PC-9 (cell line): ENCODE data around the gene FLT4. TPM values are rescaled to one million over a fixed set of nuclear protein-coding genes. Genes with fewer than 3 reads are reported as not detected.

Experiments used
- BruUV-seq: library from RNA; stranded (reverse); fragments of 400-500 nt; replicated peaks from 2 replicates; lab custom pipeline; 2021; lab: Mats Ljungman, UMichigan
- CTCF ChIA-PET: fragments of 300-600 bp; sonication (Branson Sonifier 250); formaldehyde crosslinking; loops from one replicate; lab custom pipeline; 2022; ENCODE audit warnings: antibody characterized with exemption; lab: Charles Lee
- POLR2A ChIA-PET: fragments of 300-600 bp; sonication (Branson Sonifier 250); formaldehyde crosslinking; loops from one replicate; lab custom pipeline; 2022; ENCODE audit warnings: antibody characterized with exemption; ENCODE audit not compliant: unreplicated experiment; lab: Charles Lee
- DNase-seq, 2 experiments: peaks; one replicate each; pipeline versions ENCODE4 v3.0.0 to v3.0.0-alpha.2; 2015 to 2022; ENCODE audit warnings: mixed read lengths in 1 of 2
- H2AFZ ChIP-seq: fragments of 200-600 bp; sonication (generic); 2 replicates; pipeline ENCODE4 v1.8.1; 2017; ENCODE audit warnings: antibody characterized with exemption
- H3F3A ChIP-seq: fragments of 200-600 bp; sonication (generic); 2 replicates; pipeline ENCODE4 v1.8.1; 2017; ENCODE audit warnings: antibody characterized with exemption, mild to moderate bottlenecking, low read depth; ENCODE audit not compliant: insufficient read depth
- H3K27ac ChIP-seq: fragments of 200-600 bp; sonication (generic); 2 replicates; pipeline ENCODE4 v1.6.1; 2016; ENCODE audit warnings: mixed run types
- H3K27me3 ChIP-seq: fragments of 200-600 bp; sonication (generic); 2 replicates; pipeline ENCODE4 v1.6.1; 2016; ENCODE audit warnings: low read depth, mixed run types; ENCODE audit not compliant: insufficient read depth
- H3K36me3 ChIP-seq: fragments of 200-600 bp; sonication (generic); 2 replicates; pipeline ENCODE4 v1.6.1; 2016; ENCODE audit warnings: low read depth, mixed run types
- H3K4me1 ChIP-seq: fragments of 200-600 bp; sonication (generic); replicated peaks from 2 replicates; pipeline ENCODE4 v1.6.1; 2016; ENCODE audit warnings: mixed run types; ENCODE audit not compliant: insufficient read depth
- H3K4me2 ChIP-seq: fragments of 200-600 bp; sonication (generic); 2 replicates; pipeline ENCODE4 v1.6.1; 2017; ENCODE audit warnings: mixed run types
- H3K4me3 ChIP-seq: fragments of 200-600 bp; sonication (generic); 2 replicates; pipeline ENCODE4 v1.6.1; 2016; ENCODE audit warnings: mixed run types
- H3K79me2 ChIP-seq: fragments of 200-600 bp; sonication (generic); 2 replicates; pipeline ENCODE4 v1.6.1; 2017; ENCODE audit warnings: low read depth, mixed run types
- H3K9me2 ChIP-seq: fragments of 200-600 bp; sonication (generic); 2 replicates; pipeline ENCODE4 v1.8.1; 2017; ENCODE audit warnings: mild to moderate bottlenecking; ENCODE audit not compliant: insufficient read depth
- H3K9me3 ChIP-seq: fragments of 200-600 bp; sonication (generic); 2 replicates; pipeline ENCODE4 v1.8.1; 2016; ENCODE audit warnings: low read depth; ENCODE audit not compliant: insufficient read depth
- H4K20me1 ChIP-seq: fragments of 200-600 bp; sonication (generic); 2 replicates; pipeline ENCODE4 v1.8.1; 2017; ENCODE audit not compliant: insufficient read depth
- CTCF ChIP-seq: fragments of 200-600 bp; sonication (generic); conservative IDR thresholded peaks from 2 replicates; pipeline ENCODE4 v1.6.1; 2017; ENCODE audit warnings: mixed run types, antibody characterized with exemption, mild to moderate bottlenecking, moderate library complexity
- EZH2 ChIP-seq: fragments of 200-600 bp; sonication (generic); IDR thresholded peaks from 2 replicates; pipeline ENCODE4 v1.8.0; 2017; ENCODE audit warnings: antibody characterized with exemption, low read depth
- intact Hi-C: fragments of 100-400 bp; cut with micrococcal nuclease; formaldehyde crosslinking; loops from one replicate; pipeline ENCODE4 v1.10.0; 2022; ENCODE audit not compliant: unreplicated experiment
- total RNA-seq: library from RNA; stranded (reverse); gene quantifications from 2 replicates; pipeline ENCODE4 v1.2.3, GENCODE V29; 2021

The FLT4 gene
- total RNA-seq, 1 experiment from 2014 or later: not detected

GRCh38 chr5:180603076-180603594 lies 46.3 kb downstream of the FLT4 start:
- Histone ChIP-seq H3K9me3 (no peaks in the 10 kb centered on the region), H4K20me1 (no peaks in the 10 kb centered on the region), H3K9me2 (no peaks in the 10 kb centered on the region), H3K79me2 (no peaks in the 10 kb centered on the region), H2AFZ (no peak overlapping the region), H3K27ac (no peak overlapping the region), H3F3A (no peaks in the 10 kb centered on the region), H3K4me1 (no peaks in the 10 kb centered on the region), H3K4me2 (no peak overlapping the region), H3K4me3 (no peak overlapping the region), H3K27me3 (peaks cover 32% of the 10 kb centered on the region), H3K36me3 (no peaks in the 10 kb centered on the region)
- no TSS peak for BruUV-seq
- TF ChIP-seq EZH2 (no peak), CTCF (no peak)
- DNase-seq: no peak
- CTCF ChIA-PET: no interaction called here
- intact Hi-C loops: loop anchor here (10.0 kb wide), 1 partner anchor 398 kb away; the partner anchor contains the start of gene RASGEF1C
- POLR2A ChIA-PET: no interaction called here

DNA sequence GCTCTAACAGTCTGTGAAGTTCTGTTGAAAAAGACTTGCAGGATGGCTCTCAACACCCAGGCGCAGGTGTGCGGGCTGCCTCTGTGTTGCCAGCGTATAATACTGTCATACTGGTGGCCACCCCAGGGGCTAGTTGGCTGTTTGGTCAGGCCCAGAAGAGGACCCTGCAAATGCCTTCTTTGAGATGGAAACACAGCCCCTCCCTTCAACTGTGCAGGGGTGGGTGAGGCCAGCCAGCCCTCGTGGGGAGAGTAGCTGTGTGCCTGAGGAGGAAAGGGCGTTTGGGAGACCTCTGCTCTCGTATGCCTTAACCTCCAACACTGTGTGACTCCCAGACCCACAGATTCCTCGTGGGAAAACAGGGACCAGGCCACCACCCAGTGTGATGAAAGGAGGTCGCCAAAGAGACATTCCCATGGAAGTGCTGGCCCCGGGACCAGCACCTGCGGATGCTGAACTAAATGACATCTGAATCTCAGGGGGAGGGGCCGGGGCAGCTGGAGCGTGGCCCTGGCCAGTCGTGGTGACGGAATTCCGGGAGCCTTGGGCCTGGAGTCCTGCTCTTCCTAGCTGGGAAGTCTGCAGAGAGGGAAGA lies 46.8 kb downstream of the FLT4 start:
- no peaks in the 10 kb centered on the region for H3K36me3 ChIP-seq
- H3K27me3 ChIP-seq: peaks cover 32% of the 10 kb centered on the region
- H3K4me3 ChIP-seq: no peak overlapping the region
- no peaks in the 10 kb centered on the region for H3K79me2 ChIP-seq
- H3K9me2 ChIP-seq: no peaks in the 10 kb centered on the region
- DNase-seq: no peak
- no peaks in the 10 kb centered on the region for H3F3A ChIP-seq
- H3K4me2 ChIP-seq: no peak overlapping the region
- H2AFZ ChIP-seq: no peak overlapping the region
- intact Hi-C loops: loop anchor here (10.0 kb wide), 1 partner anchor 398 kb away; the partner anchor contains the start of gene RASGEF1C
- TF ChIP-seq EZH2: no peak
- no peaks in the 10 kb centered on the region for H3K9me3 ChIP-seq
- no peaks in the 10 kb centered on the region for H4K20me1 ChIP-seq
- no peak overlapping the region for H3K27ac ChIP-seq
- BruUV-seq: no TSS peak
- no peaks in the 10 kb centered on the region for H3K4me1 ChIP-seq
- POLR2A ChIA-PET: no interaction called here
- CTCF ChIA-PET: no interaction called here

GRCh38 chr5:180601591-180602480 lies 47.6 kb downstream of the FLT4 start:
- Histone ChIP-seq H3K9me2 (no peaks in the 10 kb centered on the region), H2AFZ (no peak overlapping the region), H3K4me1 (no peaks in the 10 kb centered on the region), H3F3A (no peaks in the 10 kb centered on the region), H3K4me2 (no peak overlapping the region), H3K27ac (no peak overlapping the region), H3K79me2 (no peaks in the 10 kb centered on the region), H4K20me1 (no peaks in the 10 kb centered on the region), H3K9me3 (no peaks in the 10 kb centered on the region), H3K36me3 (no peaks in the 10 kb centered on the region), H3K27me3 (peaks cover 33% of the 10 kb centered on the region), H3K4me3 (no peak overlapping the region)
- no TSS peak for BruUV-seq
- TF ChIP-seq EZH2 (no peak), CTCF (no peak)
- POLR2A ChIA-PET: no interaction called here
- CTCF ChIA-PET: no interaction called here
- no peak for DNase-seq
- intact Hi-C loops: loop anchor here (10.0 kb wide), 1 partner anchor 397 kb away; the partner anchor contains the start of gene RASGEF1C
